ENCODE results near the gene KIF26B.
"Not testable (repeated sequence)": the region's sequence is repeated elsewhere in the genome, so short reads cannot be mapped to it uniquely, and the experiment has no call there.

Gene KIF26B

DNA sequence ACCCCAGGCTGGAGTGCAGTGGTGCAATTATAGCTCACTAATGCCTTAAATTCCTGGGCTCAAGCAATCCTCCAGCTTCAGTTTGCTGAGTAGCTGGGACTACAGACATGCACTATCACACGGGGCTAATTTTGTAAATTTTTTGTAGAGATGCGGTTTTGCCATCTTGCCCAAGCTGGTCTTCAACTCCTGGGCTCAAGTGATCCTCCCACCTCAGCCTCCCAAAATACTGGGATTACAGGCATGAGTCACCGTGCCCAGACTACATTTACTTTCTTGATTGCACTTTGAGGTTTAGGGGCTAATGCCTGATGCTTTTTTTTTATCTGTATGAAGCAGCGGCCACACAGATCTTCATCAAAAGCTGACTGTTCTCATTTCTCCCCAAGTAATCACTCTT, 124.6 kb downstream of the KIF26B start:
- DNase-seq (ENCODE audit: low spot score) = no peak

DNA sequence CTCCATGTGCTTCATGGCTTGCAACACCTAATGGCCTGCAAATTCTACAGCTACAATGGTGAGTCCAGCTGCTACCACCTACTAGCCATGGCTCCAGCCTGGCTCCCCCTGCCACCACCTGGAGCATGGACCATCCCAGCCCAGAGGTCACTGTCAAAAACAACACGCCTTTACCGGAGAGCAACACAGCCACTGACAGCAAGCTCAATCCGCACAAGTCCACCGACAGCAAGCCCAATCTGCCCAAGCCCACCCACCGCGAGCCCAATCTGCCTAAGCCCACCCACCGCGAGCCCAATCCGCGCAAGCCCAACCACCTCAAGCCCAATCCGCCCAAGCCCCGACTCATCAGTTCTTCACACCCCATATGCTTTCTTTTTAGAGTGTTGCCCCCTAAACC, 128.2 kb downstream of the KIF26B start:
- DNase-seq (ENCODE audit: low spot score) = no peak

DNA sequence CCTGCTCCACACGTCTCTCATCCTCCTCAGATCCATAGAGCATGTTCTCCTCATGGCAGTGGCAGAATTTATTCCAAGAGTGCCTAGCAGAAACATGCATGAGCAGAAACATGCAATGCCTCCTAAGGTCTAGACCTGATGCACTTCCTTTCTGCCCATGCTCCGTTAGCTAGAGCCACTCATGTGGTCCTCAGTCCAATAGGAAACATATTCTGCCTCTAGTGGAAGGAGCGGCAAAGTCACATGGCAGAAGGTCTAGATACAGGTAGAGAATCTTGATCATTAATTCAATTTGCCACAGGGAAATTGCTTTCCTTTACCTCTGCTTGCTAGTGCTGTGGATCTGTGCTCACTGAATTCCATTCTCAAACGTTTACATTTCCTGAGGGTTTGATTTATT, 130.4 kb downstream of the KIF26B start:
- no peak for DNase-seq (ENCODE audit: low spot score)

DNA sequence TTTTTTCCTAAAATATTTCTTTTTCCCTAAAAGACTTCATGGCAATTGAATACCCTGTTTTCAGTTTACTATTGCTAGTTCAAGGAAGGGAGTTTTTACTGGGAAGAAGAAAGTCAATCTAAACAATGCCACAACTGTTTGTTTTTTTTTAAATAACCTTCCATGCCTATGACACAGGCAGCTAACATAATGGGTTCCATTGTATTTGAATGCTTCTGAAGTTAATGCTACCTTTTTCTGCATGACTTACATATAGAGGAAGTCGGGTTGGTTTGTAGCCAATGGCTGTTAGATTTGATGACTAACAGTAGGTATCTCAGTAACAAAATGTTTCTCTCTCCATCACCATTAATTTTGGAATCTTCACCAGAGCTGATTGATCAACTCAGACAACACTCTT, 134.0 kb downstream of the KIF26B start:
- peak; percentile 96 for DNase-seq (ENCODE audit: low spot score)

DNA sequence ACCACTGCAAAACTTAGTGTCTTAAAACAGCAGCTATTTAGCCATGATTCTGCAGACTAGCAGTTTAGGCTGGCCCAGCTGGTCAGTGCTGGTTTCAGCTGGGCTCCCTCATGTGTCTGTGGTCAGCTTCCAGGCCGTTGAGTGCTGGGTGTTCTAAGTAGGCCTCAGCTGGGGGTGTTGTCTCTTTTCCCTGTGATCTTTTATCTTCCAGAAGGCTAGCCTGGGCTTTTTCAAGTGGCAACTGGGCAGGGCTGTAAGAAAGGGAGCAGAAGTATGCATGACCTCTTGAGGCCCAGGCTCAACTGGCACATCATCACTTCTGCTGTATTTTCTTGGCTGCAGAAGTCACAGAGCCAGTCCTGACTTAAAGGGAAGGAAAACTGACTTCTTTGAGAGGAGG, 136.1 kb downstream of the KIF26B start:
- no peak for DNase-seq (ENCODE audit: low spot score)

DNA sequence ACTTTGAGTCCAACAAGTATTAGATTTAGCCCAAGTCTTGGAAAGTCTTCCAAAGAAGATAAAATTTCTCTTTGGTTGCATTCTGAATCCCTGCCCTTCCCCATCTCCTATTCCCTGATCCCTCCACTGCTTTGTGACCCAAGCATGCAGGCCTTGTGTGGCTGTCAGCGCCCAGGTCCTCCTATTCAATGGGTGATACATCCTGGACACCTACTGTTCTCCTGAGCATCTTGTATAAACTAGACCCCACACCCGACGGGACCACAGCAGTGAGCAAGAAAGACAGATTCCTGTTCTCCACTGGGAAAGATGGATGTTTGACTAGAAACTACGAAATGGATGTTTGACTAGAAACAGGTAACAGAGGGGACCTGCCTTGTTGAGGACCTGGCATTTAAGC, 136.6 kb downstream of the KIF26B start:
- DNase-seq (ENCODE audit: low spot score) = no peak

DNA sequence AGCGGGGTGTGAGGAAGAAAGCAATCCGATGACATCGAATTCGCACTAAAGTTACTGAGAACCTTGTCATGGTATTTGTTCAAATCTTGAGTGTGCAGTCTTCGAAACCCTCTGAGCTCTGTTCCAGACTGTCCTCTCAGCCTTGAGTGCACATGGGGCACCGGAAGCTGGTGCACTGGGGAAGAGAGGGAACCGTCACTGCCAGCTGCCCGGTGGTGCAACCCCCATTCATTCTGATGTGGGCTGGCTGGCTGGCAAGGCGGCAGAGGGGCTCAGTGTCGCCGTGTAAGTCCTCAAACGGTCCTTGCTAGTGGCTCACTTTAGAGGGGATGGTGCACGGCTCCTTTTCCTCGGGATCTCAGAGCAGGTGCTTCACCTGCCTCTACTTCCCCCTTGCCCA, 137.4 kb downstream of the KIF26B start:
- no peak for DNase-seq (ENCODE audit: low spot score)

DNA sequence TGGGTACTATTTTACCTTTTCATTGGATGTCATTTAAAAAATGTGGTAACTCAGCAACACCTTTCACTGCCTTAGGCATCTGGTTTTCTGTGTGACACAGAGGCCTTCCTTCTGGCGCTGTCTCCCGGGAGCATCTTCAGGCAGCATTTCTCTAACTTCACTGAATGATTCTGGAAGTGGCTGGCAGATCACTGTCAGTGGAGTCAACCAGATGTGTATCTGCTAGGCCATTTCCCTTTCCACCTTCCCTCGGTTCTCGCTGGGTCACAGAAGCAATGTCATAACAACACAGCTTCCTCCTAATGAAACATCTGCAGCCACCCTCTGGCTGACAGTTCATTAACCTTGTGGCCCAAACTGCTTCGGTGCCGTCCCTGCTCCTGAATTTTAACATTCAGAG, 137.8 kb downstream of the KIF26B start:
- DNase-seq (ENCODE audit: low spot score) = no peak

DNA sequence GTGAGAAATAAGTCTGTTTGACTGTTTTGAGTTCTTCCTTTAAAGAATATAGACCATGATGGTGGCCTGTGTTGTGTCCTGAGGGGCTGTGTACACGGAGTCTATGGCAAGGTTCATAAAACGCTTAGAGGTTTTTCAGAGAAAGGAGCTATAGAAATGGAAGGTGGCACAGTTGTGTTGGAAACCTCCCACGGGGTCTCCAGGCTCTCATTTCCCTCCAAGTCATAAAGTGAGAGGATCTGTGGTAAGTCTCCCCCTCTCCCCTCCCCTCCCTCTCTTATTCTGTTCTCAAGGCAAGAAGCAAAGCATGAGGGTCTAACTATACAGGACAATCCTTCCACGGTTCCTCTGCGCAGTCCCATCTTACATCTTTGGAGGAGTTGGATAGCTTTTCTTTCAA, 139.2 kb downstream of the KIF26B start:
- DNase-seq (ENCODE audit: low spot score) = no peak

DNA sequence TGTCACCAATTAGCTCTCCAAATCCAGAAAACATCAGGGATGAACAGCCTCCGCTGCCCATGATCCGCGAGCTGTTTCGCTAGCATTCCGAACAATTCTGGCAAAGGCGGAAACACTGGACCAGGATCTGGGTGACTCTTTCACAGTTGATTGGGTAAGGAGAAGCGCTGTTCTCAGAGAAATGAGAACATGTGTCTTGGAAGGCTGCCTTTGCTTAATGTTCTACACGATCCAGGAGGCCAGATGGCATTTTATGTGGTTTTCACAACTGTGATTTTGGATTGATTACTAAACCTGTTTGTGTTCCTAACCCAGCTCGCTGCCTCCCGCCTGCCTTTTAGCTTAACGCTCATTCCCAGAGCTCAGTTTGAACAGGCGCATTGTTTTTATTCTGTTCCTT, 144.0 kb downstream of the KIF26B start:
- no peak for DNase-seq (ENCODE audit: low spot score)

DNA sequence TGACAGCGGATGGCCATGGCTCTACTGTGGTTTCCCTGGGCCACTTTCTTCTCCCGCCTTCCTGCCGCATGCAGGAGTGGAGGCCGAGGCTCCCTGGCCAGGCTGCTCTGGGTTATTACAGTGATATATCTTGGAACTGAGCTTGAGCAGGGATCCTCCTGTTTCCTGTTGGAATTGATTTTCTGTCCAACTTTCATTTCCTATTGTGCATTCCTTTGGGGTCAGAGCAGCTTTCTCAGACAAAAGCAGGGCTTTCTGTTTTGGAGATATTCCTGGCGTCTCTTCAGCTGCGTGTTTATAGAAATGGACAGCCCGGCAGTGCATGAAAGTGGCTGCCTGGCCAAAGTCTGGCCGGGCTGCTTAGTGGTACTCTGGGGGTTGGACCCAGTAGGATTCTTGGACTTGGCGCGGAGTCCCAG, 146.4 kb downstream of the KIF26B start:
- DNase-seq (ENCODE audit: low spot score) = peak; percentile 29

DNA sequence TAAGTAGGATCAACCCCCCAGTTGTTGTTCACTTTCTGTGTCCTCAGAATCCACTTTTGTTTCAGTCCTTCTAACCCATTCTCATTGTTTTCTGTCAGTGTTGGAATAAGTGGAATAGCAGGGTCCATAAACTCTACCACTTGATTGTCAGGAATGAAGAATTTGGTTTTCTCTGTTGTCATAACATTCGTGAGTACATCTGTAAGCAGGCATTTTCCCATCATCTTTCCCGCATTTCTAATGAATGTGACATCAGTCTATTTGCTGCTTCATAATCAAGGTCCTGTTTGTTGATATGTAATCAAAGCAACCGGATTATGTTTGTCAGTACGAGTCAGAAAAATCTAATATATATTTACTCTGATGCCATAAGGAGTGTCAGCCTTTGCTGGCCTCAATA, 147.1 kb downstream of the KIF26B start:
- no peak for DNase-seq (ENCODE audit: low spot score)

DNA sequence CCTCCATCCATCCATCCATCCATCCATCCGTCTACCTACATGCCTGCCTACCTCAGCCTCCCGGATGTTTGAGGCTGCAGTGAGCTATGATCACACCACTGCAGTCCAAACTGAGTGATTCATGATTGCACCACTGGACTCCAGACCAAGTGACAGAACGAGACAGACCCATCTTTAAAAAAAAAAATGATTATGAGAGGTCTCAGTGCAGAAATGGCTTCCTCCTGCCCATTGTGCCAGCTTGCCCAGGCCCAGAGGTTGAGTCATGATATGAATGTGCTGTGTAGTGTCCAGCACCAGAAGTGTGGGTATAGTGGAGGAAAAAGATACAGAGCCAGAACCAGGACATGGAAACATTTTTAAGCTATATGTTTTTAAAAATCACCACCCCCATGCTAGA, 149.9 kb downstream of the KIF26B start:
- DNase-seq (ENCODE audit: low spot score) = no peak

DNA sequence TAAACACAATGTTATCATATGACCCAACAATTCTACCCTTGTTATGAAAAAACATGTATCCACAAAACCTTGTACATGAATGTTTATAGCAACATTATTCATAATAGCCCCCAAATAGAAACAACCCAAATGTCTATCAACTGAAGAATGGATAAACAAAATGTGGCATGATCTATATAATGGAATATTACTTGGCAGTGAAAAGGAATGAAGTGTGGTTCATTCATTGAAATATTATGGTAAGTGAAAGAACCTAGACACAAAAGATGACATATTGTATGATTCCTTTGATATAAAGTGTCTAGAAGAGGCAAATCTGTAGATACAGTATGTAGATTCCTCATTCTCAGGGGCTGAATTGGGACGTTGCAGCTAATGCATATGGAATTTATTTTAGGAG, 151.2 kb downstream of the KIF26B start:
- no peak for DNase-seq (ENCODE audit: low spot score)

DNA sequence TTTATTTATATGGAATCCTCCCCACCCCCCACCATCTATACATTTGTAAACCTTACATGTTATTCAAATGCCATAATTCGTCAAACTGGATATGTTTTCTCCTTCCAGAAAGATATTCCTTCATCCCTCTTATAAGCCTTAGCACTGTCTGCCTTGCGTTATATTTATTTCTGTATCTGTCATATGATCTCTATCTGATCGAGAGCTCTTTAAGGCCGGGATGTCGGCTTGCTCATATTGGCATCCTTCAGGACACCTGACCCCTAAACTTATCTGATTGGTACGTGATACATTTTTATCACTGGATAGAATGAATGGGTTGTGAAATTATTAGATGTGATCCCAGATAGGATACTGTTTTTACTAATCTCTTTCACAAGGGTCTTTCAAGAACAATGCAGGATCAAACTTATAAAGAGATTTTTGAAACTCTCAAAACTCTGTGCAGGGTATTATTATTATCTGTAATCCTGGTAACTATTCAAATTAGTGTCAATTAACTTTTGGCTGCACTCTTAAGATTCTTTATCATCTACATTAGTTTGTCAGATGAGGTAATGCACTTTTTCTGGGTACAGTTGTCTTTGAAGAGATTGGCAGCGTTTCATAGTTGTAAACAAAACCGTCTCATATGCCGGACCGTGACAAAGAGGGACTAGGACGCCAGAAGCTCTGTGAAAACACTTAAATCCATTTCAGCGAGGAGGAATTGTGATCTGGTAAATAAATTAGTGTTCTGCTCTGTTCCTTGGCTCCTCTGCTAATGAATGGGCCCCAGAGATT, 152.0 kb downstream of the KIF26B start:
- no peak for DNase-seq (ENCODE audit: low spot score)

DNA sequence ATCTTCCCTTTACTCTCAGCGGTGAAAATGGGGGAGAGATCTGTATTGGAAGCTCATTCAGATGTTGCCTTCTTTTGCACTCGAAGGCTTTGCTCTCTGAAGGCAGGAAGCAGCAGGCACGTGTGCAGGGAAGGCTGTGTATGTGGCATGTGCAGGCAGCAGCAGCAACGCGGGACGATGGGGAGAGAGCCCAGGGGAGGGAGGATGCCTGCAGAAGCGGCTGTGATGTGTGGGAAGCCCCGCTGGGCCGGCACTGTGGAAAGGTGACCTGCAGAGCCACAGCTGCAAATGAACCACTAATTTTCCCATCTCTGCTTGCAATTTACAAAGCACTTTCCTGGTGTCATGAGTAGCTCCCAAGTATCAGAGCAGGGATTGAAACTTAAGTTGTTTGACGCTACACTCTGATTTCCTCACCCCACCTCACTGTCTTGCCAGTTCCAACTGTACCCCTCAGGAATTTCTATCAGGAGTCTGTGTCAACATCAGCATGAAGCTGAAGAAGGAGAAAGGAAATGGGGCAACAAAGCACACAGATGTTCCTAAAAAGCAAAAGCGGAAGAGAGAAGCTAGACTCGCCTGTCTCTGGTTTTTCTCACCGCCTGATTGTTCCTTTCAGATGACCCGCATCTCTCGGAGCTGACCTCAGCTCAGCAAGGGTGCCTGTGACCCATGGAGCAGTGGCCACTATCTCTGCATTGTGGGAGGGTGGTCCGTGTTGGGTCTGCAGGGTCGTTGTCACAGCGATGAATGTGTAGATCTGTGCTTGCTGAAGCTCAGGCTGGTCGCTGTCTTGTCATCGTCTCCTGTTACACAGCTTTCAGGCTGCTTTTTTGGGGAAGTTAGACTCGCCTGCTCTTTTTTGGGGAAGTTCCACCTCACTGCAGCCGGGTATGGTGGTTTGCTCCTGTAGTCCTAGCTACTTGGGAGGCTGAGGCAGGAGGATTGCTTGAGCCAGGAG, 156.1 kb downstream of the KIF26B start:
- DNase-seq (ENCODE audit: low spot score) = no peak

DNA sequence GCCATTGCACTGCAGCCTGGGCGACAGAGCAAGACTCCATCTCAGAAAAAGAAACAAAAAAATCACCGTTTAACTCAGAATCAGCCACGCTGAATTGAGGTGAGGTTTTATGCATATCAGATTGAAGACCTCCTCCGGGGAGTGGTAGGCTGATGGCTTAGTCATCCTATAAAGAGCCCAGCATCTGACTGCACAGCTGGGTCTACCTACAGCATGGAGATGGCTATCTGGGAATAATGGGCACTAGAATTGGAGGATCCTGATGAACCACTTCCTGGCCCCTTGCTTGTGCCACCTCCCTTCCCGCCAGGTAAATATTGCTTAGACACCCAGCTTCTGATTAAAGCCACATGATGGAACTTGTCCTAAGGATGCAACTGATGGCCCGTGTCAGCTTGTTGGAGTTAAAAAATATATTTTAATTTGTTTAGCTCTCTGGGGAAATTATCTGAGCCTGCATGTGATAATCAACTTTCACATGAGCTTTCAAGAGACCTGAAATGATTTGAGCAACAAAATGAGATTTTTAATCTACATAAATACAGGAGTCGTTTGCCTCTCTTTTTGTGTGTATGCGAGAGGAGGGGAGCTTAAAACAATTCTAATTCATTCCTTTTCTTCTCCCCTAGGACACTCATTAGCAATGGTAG, 157.2 kb downstream of the KIF26B start:
- DNase-seq (ENCODE audit: low spot score) = no peak

DNA sequence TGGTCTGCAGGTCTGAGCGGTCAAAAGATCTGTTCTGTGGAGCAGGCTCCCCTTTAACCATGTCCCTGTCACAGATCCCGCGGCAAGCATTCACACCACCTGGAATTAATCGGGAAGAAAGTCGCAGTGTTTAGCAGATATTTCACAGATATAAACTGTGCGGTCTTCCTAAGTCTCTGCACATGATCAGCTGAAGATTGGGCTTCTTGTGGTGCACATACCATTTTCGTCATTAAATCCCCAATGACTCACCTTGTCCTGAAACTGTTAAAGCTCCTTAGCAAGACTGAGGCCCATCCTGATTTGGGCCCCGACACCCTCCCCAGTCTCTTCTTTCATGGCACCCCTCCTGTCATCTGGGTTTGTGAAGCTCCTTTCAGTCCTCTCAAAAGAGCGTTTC, 158.8 kb downstream of the KIF26B start:
- no peak for DNase-seq (ENCODE audit: low spot score)

DNA sequence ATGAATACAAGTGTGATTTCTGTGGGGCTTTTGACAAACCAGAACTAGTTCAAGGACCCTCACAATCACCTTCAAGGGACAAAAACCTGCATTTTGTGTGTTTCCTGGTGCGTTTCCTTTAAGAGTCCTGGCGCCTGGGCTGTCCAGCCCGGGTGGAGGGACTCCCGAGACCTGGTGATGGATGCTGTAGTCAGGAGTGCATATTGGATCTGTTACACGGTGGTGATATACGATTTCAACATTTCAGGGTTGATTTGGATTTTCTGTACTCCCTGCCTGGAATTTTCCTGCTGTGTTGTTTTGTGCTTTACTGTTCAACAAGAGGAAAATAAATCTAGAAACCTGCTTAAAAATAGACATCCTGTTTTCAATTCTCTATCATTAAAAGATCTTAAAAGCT, 162.0 kb downstream of the KIF26B start:
- DNase-seq (ENCODE audit: low spot score) = no peak

DNA sequence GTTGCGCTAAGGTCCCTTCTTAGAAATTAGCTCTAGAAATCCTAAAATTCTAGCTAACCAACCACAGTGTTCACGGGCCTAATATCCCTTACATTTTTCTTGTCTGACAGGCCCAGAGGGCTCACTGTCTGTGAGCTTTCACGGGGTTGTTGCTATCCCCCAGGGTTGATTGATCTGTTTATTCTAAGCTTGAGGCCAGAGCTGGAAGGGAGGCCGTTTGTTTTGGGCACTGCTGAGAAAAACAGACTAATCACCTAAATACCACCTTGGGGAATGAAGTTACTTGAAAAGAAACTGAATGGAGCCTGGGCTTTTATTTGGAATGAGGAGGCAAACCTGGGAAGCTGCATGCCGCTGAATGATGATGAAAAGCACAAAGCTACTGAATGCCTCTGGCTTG, 162.4 kb downstream of the KIF26B start:
- DNase-seq (ENCODE audit: low spot score) = no peak

DNA sequence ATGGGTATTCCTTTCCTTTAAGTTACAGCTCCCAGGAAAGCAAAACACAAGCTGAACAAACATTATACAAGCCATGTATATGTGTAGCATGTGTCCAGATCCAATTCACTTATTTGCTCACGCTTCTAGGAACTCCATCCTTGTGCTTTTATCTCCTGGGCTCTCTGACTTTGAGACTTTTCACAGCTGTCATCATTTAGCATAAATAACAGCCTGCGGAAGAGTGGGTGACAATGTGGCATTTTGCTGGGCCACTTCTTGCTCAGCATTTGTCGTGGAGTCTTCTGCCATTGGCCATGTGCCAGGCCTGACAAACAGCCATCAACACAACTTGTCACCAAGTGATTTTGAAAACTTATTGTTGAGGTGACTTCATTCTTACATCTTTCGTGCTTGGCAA, 164.3 kb downstream of the KIF26B start:
- DNase-seq (ENCODE audit: low spot score) = no peak

DNA sequence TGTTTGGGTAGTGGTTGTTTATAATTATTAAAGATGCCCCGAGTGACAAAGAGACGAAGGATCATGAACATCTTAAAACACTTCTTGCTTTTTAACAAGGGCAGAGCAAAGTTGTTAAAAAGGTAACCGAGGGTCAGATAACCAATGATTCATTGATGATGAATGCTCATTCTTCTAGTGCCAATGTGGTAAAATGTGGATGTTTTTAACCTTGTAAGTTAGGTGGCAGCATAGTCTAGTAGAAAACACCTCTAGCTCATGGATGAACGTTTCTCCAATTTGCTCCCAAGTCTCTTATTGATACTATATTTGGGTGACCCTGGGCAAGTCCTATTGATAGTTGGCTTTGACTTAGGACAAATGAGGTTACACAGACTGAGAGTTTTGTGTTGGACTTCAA, 167.9 kb downstream of the KIF26B start:
- DNase-seq (ENCODE audit: low spot score) = no peak

DNA sequence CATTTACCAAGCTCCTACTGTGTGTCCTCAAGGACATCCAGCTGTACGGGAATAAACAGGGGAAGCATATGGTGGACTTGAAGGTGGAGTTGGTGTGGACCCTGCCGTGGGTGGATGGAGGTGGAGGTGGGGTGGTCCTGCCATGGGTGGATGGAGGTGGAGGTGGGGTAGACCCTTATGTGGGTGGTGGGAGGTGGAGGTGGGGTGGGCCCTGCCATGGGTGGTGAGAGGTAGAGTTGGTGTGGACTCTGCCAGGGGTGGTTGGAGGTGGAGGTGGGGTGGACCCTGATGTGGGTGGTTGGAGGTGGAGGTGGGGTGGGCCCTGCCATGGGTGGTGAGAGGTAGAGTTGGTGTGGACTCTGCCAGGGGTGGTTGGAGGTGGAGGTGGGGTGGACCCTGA, 169.0 kb downstream of the KIF26B start:
- not testable (repeated sequence) for DNase-seq (ENCODE audit: low spot score)
